Measurements from ENCODE around the gene RSF1.
"Not testable (repeated sequence)": the region's sequence is repeated elsewhere in the genome, so short reads cannot be mapped to it uniquely, and the experiment has no call there.

RSF1 gene

GRCh38 chr11:77820565-77821348 lies at the start of gene RSF1, which contains the start of gene AAMDC:
Gene RSF1 (minus strand): TSS chr11:77820722. CDS start chr11:77820714, 8 bp downstream.
Gene AAMDC (plus strand): TSS chr11:77821144. CDS start chr11:77842497, 21,353 bp downstream.
- DNase-seq (ENCODE audit: low read depth): peak; percentile 99
- TF ChIP-seq CTCF (IDR thresholded peaks at IDR 0.05; ENCODE audit: low read length, missing control alignments): peak; percentile 72
- H3K4me3 ChIP-seq (replicated peaks; ENCODE audit: low read depth, low read length): peak within 1 kb of the TSS; percentile 97

- no peak for TF ChIP-seq CTCF (IDR thresholded peaks at IDR 0.05; ENCODE audit: low read length, missing control alignments)
- H3K4me3 ChIP-seq (replicated peaks; ENCODE audit: low read depth, low read length): no peak overlapping the region
- DNase-seq (ENCODE audit: low read depth): no peak
Measured at GRCh38 chr11:77868744-77869143, 48.2 kb upstream of the RSF1 start.

GRCh38 chr11:77866336-77866735 lies 45.8 kb upstream of the RSF1 start:
- TF ChIP-seq CTCF (IDR thresholded peaks at IDR 0.05; ENCODE audit: low read length, missing control alignments): no peak
- H3K4me3 ChIP-seq (replicated peaks; ENCODE audit: low read depth, low read length): no peak overlapping the region

GRCh38 chr11:77865805-77866204 lies 45.3 kb upstream of the RSF1 start:
- H3K4me3 ChIP-seq (replicated peaks; ENCODE audit: low read depth, low read length): no peak overlapping the region
- DNase-seq (ENCODE audit: low read depth): no peak
- no peak for TF ChIP-seq CTCF (IDR thresholded peaks at IDR 0.05; ENCODE audit: low read length, missing control alignments)

More at GRCh38 chr11:77866336-77866735, 45.8 kb upstream of the RSF1 start:
- no peak for DNase-seq (ENCODE audit: low read depth)

- not testable (repeated sequence) for DNase-seq (ENCODE audit: low read depth); H3K4me3 ChIP-seq (replicated peaks; ENCODE audit: low read depth, low read length)
Measured at GRCh38 chr11:77861444-77861843, 40.9 kb upstream of the RSF1 start.

- DNase-seq (ENCODE audit: low read depth); H3K4me3 ChIP-seq (replicated peaks; ENCODE audit: low read depth, low read length): not testable (repeated sequence)
Measured at GRCh38 chr11:77857906-77858457, 37.5 kb upstream of the RSF1 start.

GRCh38 chr11:77854838-77855237 lies 34.3 kb upstream of the RSF1 start:
- no peak overlapping the region for H3K4me3 ChIP-seq (replicated peaks; ENCODE audit: low read depth, low read length)
- DNase-seq (ENCODE audit: low read depth): no peak
- TF ChIP-seq CTCF (IDR thresholded peaks at IDR 0.05; ENCODE audit: low read length, missing control alignments): no peak

GRCh38 chr11:77851503-77851902 lies 31.0 kb upstream of the RSF1 start:
- H3K4me3 ChIP-seq (replicated peaks; ENCODE audit: low read depth, low read length): no peak overlapping the region
- TF ChIP-seq CTCF (IDR thresholded peaks at IDR 0.05; ENCODE audit: low read length, missing control alignments): no peak
- DNase-seq (ENCODE audit: low read depth): peak; percentile 19

GRCh38 chr11:77843700-77844099 lies 23.2 kb upstream of the RSF1 start:
- DNase-seq (ENCODE audit: low read depth); H3K4me3 ChIP-seq (replicated peaks; ENCODE audit: low read depth, low read length): not testable (repeated sequence)
